GM21528 (cell line): ENCODE results near the gene PRAMEF4.
"Not testable (repeated sequence)": the region's sequence is repeated elsewhere in the genome, so short reads cannot be mapped to it uniquely, and the experiment has no call there.

Source experiments
- ATAC-seq: cut with Tn5 transposase; IDR thresholded peaks from one replicate; pipeline ENCODE4 v1.9.1; 2021; ENCODE audit warnings: mild to moderate bottlenecking, moderate library complexity; ENCODE audit not compliant: unreplicated experiment, low FRiP score

The PRAMEF4 gene

DNA sequence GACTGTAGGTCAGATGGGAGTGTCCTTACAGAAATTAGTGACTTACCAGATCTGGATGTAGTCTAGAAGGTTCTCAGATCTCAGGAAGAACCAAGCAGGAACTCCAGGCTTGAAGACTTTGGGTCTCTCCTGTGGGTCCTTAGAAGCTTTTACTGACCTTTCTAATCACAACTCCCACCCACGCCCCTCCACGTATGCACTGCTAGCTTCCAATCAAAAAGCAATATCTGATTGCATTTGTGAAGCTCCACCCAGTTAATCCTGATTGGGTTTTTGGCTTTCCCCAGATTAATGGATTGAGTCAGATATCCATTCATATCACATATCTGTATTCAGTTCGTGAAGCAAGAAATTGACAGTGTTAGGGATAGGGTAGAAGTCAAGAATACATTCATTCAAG, at the start of gene PRAMEF4:
Gene PRAMEF4, minus strand, starts transcription at position 101 of the 400 bp plus-strand sequence. CDS start 2,807 bp downstream, outside the sequence.
- not testable (repeated sequence) for ATAC-seq

DNA sequence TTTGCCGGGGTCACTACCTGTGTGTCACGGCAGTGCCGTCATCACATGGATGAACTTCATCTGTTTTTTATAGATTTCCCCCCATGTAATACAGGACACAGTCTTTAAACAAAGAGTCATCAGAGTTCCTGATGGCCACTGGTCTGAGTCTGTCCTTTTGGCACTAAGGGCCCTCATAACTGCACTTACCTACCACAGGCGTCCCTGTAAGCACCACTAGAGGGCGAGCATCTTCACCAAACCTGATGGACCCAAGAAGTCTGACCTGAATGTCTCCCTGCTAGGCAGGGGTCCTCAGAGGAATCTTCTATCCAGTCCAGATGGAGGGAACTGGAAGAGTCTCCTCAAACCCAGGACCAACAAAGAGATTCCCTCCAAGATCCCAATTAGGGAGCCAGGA, 38.4 kb upstream of the PRAMEF4 start:
- ATAC-seq = not testable (repeated sequence)

DNA sequence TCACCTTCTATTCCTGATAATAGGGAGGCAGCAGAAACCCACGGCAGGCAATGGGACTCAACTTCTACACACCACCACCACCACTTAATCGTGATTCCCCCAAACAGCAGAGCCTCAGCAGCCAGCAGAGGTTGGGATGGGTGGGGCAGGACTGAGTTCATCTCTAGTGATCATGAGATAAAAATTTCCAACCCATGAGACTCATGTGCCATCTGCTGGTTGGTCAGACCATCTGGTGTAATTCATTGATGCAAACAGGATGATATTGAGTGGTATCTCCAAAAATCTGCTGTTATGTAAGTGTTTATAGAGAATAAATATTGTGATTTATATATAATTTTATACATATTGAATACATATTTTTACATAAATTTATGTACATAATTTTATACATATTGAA, 35.7 kb upstream of the PRAMEF4 start:
- not testable (repeated sequence) for ATAC-seq

DNA sequence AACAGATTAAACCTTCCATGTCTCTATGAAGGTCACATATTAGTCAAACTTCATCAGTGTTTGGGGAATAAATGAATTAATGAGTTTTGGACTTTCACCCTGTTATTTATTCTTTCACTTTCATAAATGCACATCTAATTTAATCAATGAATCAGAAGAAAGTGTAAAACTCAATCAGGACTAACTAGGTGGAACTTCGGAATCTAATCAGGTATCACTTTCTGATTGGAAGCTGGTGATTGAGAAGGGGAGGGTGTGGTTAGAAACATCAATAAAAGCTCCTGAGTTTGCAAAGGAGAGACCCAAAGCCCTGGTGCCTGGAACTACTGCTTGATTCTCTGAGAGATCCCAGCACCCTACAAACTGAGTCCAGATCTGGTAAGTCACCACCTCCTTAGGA, 30.3 kb upstream of the PRAMEF4 start, which contains the start of gene PRAMEF7:
Gene PRAMEF7, plus strand, starts transcription at position 301 of the 400 bp plus-strand sequence. CDS start 1,083 bp downstream, outside the sequence.
- ATAC-seq = not testable (repeated sequence)

- ATAC-seq = not testable (repeated sequence)
These were observed 18.0 kb upstream of the PRAMEF4 start for GRCh38 chr1:12903793-12904572.

DNA sequence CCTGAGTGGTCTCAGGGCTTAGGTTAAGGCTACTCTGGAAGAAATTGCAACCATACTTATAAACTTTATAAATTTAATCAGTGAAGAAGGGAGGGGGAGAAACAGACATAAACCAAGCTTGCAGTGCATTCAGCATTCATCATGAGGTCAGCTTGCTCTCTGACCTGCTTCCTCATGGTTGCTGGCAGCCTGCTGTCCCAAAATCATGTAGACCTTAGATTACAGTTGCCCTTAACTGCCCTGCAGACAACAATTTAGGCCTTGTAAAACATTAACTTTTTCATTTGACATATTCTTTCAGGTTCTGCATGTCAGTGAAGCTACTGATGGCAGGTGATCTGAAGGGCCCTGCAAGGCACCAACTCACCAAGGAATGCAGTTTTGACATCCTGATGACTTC, 13.2 kb upstream of the PRAMEF4 start:
- ATAC-seq = not testable (repeated sequence)

DNA sequence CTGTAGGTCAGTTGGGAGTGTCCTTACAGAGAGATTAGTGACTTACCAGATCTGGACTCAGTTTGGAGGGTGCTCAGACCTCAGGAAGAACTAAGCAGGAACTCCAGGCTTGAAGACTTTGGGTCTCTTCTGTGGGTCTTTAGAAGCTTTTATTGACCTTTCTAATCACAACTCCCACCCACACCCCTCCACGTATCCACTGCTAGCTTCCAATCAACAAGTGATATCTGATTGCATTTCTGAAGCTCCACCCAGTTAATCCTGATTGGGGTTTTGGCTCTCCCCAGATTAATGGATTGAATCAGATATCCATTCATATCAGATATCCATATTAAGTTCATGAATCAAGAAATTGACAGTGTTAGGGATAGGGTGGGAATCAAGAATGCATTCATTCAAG, 12.2 kb upstream of the PRAMEF4 start, which contains the start of gene PRAMEF10:
Gene PRAMEF10, minus strand, starts transcription at position 101 of the 400 bp plus-strand sequence. CDS start 2,423 bp downstream, outside the sequence.
- ATAC-seq = not testable (repeated sequence)

DNA sequence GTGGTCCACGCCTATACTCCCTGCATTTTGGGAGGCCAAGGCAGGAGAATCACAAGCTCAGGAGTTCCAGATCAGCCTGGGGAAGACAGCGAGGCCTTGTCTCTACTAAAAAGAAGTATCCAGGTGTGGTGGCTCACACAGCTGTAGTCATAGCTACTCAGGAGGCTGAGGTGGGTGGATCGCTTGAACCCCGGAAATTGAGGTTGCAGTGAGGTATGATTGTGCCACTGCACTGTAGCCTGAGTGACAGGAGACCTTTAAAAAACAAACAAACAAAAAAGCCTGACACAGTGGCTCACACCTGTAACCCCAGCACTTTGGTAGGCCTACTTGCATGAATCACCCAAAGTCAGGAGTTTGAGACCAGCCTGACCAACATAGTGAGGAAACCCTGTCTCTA, 7.5 kb downstream of the PRAMEF4 start:
- ATAC-seq = not testable (repeated sequence)

- ATAC-seq = not testable (repeated sequence)
These were observed 22.7 kb downstream of the PRAMEF4 start for GRCh38 chr1:12863131-12863880.

- ATAC-seq = not testable (repeated sequence)
These were observed 29.2 kb downstream of the PRAMEF4 start, which contains the start of gene PRAMEF2 for GRCh38 chr1:12856786-12857185. TSS of gene PRAMEF2 (plus strand) at chr1:12857086. CDS start at chr1:12859010, 1,924 bp downstream.

DNA sequence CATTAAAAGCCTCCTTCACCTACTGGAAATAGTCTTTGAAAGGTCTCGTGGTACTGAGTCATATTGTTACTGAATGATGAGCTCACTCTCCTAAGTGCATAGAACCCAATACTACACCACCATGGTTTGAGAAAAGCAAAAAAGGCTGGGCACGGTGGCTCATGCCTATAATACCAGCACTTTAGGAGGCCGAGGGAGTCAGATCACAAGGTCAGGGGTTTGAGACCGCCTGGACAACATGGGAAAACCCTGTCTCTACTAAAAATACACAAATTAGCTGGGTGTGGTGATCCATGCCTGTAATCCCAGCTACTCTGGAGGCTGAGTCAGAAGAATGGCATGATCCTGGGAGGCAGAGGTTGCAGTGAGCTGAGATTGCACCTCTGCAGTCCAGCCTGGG, 34.2 kb downstream of the PRAMEF4 start:
- ATAC-seq = no peak

DNA sequence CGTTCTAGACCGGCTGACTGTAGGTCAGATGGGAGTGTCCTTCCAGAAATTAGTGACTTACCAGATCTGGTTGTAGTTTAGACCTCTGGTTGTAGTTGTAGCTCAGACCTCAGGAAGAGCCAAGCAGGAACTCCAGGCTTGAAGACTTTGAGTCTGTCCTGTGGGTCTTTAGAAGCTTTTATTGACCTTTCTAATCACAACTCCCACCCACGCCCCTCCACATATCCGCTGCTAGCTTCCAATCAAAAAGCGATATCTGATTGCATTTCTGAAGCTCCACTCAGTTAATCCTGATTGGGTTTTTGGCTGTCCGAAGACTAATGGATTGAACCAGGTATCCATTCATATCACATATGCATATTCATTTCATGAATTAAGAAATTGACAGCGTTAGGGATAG, 37.4 kb downstream of the PRAMEF4 start, which contains the start of gene HNRNPCL1:
Gene HNRNPCL1, minus strand, starts transcription at position 101 of the 400 bp plus-strand sequence. CDS start 431 bp downstream, outside the sequence.
- not testable (repeated sequence) for ATAC-seq

GRCh38 chr1:12833251-12833650, 52.8 kb downstream of the PRAMEF4 start:
- ATAC-seq = not testable (repeated sequence)

- ATAC-seq = not testable (repeated sequence)
These were observed 54.7 kb downstream of the PRAMEF4 start, which contains the start of gene PRAMEF11 for GRCh38 chr1:12831310-12831709. TSS of gene PRAMEF11 (minus strand) at chr1:12831410. CDS start at chr1:12828789, 2,621 bp downstream.
